ENCODE data around the gene KCNA2. TPM values are rescaled to one million over a fixed set of nuclear protein-coding genes. Genes with fewer than 3 reads are reported as not detected.

The KCNA2 gene
- total RNA-seq, 2 donors from 2014 or later: 0.64 to 6.2 TPM

- DNase-seq (ENCODE audit: low spot score): no peak
- Histone ChIP-seq H3K4me1 (replicated peaks) (no peaks in the 10 kb centered on the region), H3K36me3 (no peaks in the 10 kb centered on the region), H3K4me3 (no peak overlapping the region), H3K27me3 (replicated peaks; ENCODE audit: insufficient read depth) (no peaks in the 10 kb centered on the region), H3K9me3 (no peaks in the 10 kb centered on the region), H3K27ac (no peak overlapping the region)
- TF ChIP-seq POLR2AphosphoS5 (IDR thresholded peaks at IDR 0.05) (no peak), POLR2A (IDR thresholded peaks at IDR 0.05) (no peak), CTCF (IDR thresholded peaks at IDR 0.05) (no peak)
- intact Hi-C loops (cut with DNase I): no loop called here
These were observed 3.9 kb upstream of the KCNA2 start for GRCh38 chr1:110610084-110610483.

- no peak for TF ChIP-seq POLR2A (IDR thresholded peaks at IDR 0.05)
- TF ChIP-seq POLR2AphosphoS5 (IDR thresholded peaks at IDR 0.05): no peak
- no peak for TF ChIP-seq CTCF (IDR thresholded peaks at IDR 0.05)
- no peak overlapping the region for H3K4me3 ChIP-seq
- no peak overlapping the region for H3K27ac ChIP-seq
- DNase-seq (ENCODE audit: low spot score): no peak
- no peaks in the 10 kb centered on the region for H3K9me3 ChIP-seq
- WGBS: 58% methylated on average over 12 of the region's 13 CpGs
- H3K27me3 ChIP-seq (replicated peaks; ENCODE audit: insufficient read depth): no peaks in the 10 kb centered on the region
- no peaks in the 10 kb centered on the region for H3K4me1 ChIP-seq (replicated peaks)
- intact Hi-C loops (cut with DNase I): no loop called here
- no peaks in the 10 kb centered on the region for H3K36me3 ChIP-seq
These were observed 2.1 kb upstream of the KCNA2 start for GRCh38 chr1:110608247-110608646.

- Histone ChIP-seq H3K27me3 (replicated peaks; ENCODE audit: insufficient read depth) (no peaks in the 10 kb centered on the region), H3K27ac (no peak overlapping the region), H3K4me1 (replicated peaks) (no peaks in the 10 kb centered on the region), H3K9me3 (no peaks in the 10 kb centered on the region), H3K4me3 (peak overlapping the region; percentile 41 to 44), H3K36me3 (no peaks in the 10 kb centered on the region)
- no peak for DNase-seq (ENCODE audit: low spot score)
- 9% methylated on average over 18 of the region's 28 CpGs for WGBS
- intact Hi-C loops (cut with DNase I): no loop called here
- TF ChIP-seq CTCF (IDR thresholded peaks at IDR 0.05) (no peak), POLR2AphosphoS5 (IDR thresholded peaks at IDR 0.05) (no peak), POLR2A (IDR thresholded peaks at IDR 0.05) (no peak)
These were observed 1.5 kb upstream of the KCNA2 start for GRCh38 chr1:110607536-110608230.

- intact Hi-C loops (cut with DNase I): no loop called here
- H3K27ac ChIP-seq: no peak overlapping the region
- H3K4me3 ChIP-seq: peak overlapping the region; percentile 41 to 44
- H3K27me3 ChIP-seq (replicated peaks; ENCODE audit: insufficient read depth): no peaks in the 10 kb centered on the region
- no peaks in the 10 kb centered on the region for H3K9me3 ChIP-seq
- no peaks in the 10 kb centered on the region for H3K36me3 ChIP-seq
- H3K4me1 ChIP-seq (replicated peaks): no peaks in the 10 kb centered on the region
- WGBS: under 1% methylated on average over 40 of the region's 94 CpGs
- no peak for DNase-seq (ENCODE audit: low spot score)
- no peak for TF ChIP-seq POLR2AphosphoS5 (IDR thresholded peaks at IDR 0.05)
- TF ChIP-seq POLR2A (IDR thresholded peaks at IDR 0.05): no peak
- no peak for TF ChIP-seq CTCF (IDR thresholded peaks at IDR 0.05)
These were observed 738 bp upstream of the KCNA2 start for GRCh38 chr1:110606657-110607535.

Measured in prostate gland (tissue), 2 donors.